Fibroblast of lung (primary cell): ENCODE measurements around the gene WNK2. TPM values are rescaled to one million over a fixed set of nuclear protein-coding genes. Genes with fewer than 3 reads are reported as not detected.

Source experiments
- DNase-seq, 2 donors: peaks; one replicate each; pipeline versions ENCODE4 v3.0.0 to v3.0.0-alpha.2; 2010; ENCODE audit warnings: low read depth in 2 of 2
- H2AFZ ChIP-seq: 2 replicates; pipeline ENCODE4 v1.5.1; 2012; ENCODE audit warnings: low read length, control low read depth, inconsistent platforms
- H3K27ac ChIP-seq: 2 replicates; pipeline ENCODE4 v1.5.1; 2011; ENCODE audit warnings: low read length, control low read depth; ENCODE audit not compliant: insufficient read depth
- H3K27me3 ChIP-seq: 2 replicates; pipeline ENCODE4 v1.5.1; 2011; ENCODE audit warnings: mild to moderate bottlenecking, low read length; ENCODE audit not compliant: control insufficient read depth, insufficient read depth
- H3K36me3 ChIP-seq: 2 replicates; pipeline ENCODE4 v1.5.1; 2011; ENCODE audit warnings: low read length; ENCODE audit not compliant: control insufficient read depth, insufficient read depth
- H3K4me1 ChIP-seq: 2 replicates; pipeline ENCODE4 v1.5.1; 2011; ENCODE audit warnings: low read length; ENCODE audit not compliant: control insufficient read depth, insufficient read depth; ENCODE audit errors: extremely low read depth
- H3K4me2 ChIP-seq: 2 replicates; pipeline ENCODE4 v1.5.1; 2011; ENCODE audit warnings: low read length, control low read depth; ENCODE audit not compliant: insufficient read depth; ENCODE audit errors: extremely low read depth
- H3K4me3 ChIP-seq, 4 experiments: fragments of 200-600 bp in 1 of 4; sonication (generic) in 1 of 4; replicated peaks in 1 of 4; 2 replicates each; pipeline ENCODE4 v1.5.1; 2011 to 2016; ENCODE audit warnings: low read length in 4 of 4, low read depth in 3 of 4, mild to moderate bottlenecking in 3 of 4, control low read depth in 2 of 4, inconsistent platforms in 1 of 4, mixed read lengths in 1 of 4; ENCODE audit not compliant: insufficient read depth in 1 of 4; ENCODE audit errors: control extremely low read depth in 1 of 4
- H3K79me2 ChIP-seq: 2 replicates; pipeline ENCODE4 v1.5.1; 2012; ENCODE audit warnings: mild to moderate bottlenecking, low read length, inconsistent platforms; ENCODE audit not compliant: control insufficient read depth, insufficient read depth
- H3K9ac ChIP-seq: 2 replicates; pipeline ENCODE4 v1.5.1; 2011; ENCODE audit warnings: mild to moderate bottlenecking, low read length, control low read depth; ENCODE audit not compliant: insufficient read depth
- H3K9me3 ChIP-seq: 2 replicates; pipeline ENCODE4 v1.5.1; 2012; ENCODE audit warnings: low read depth, low read length; ENCODE audit not compliant: control insufficient read depth, insufficient read depth
- H4K20me1 ChIP-seq: 2 replicates; pipeline ENCODE4 v1.5.1; 2011; ENCODE audit warnings: low read length; ENCODE audit not compliant: control insufficient read depth, insufficient read depth; ENCODE audit errors: extremely low read depth
- EZH2 ChIP-seq: IDR thresholded peaks from 2 replicates; pipeline ENCODE4 v1.5.1; 2012; ENCODE audit warnings: low read length, control low read depth, mild to moderate bottlenecking; ENCODE audit errors: missing control alignments
- polyA plus RNA-seq, 2 donors: library from polyadenylated mRNA; depleted of rRNA in 1 of 2; stranded (reverse) in 1 of 2; unstranded in 1 of 2; fragments of >200 nt; gene quantifications; 2 replicates each; pipeline ENCODE4 v1.2.1, GENCODE V29; 2011 to 2012; ENCODE audit warnings: missing spikeins in 1 of 2
- total RNA-seq: library from RNA; depleted of rRNA; stranded (reverse); fragments of >200 nt; gene quantifications from 2 replicates; pipeline ENCODE4 v1.2.1, GENCODE V29; 2014
- TF ChIP-seq, protein P1 (sequence below), 2 donors: IDR thresholded peaks in 1 of 2; conservative IDR thresholded peaks in 1 of 2; 1 replicate in 1 of 2; 2 replicates in 1 of 2; pipeline ENCODE4 v1.5.1; 2011 to 2012; ENCODE audit warnings: low read length in 2 of 2, control low read depth in 1 of 2, inconsistent platforms in 1 of 2, low read depth in 1 of 2, mild to moderate bottlenecking in 1 of 2

WNK2 gene
- total and polyA plus RNA-seq, 2 donors (not counting 1 experiment from before 2014, with no cell fraction given) = not detected

DNA sequence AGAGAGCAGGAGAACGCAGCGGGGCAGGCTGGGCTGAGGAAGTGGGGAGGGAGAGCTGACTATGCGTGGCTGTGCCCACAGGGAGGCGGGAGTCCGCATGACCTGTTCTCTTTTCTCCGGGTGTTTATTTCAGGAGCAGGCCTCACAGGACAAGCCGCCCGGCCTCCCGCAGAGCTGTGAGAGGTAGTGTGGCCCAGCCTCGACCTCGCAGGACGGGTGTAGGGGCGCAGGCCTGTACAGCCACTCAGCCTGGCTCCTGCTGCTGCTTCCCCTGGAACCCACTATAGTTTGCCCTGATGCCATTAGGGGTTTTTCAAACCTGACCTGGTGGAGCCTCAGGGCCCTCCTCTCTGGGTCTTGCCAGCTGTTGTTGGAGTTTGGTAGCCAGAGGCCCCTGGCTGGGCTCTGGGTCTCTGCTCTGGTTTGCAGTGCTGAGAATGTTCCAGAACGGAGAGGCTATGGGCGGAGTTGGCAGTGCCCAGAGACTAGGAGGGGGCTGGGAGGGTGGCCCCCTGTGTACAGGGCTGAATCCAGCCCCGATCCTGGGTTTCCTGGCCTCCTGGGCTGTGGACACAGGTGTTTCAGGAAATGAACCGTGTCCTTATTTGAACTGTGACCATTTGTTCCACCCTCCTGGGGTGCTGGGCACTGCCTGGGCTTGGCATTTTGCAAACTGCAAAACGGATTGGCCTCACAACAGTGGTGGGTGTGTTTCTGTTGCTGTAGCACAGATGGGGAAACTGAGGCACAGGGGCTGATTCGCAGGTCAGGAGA, 78.8 kb downstream of the WNK2 start:
- Histone ChIP-seq H3K27ac (no peak overlapping the region), H4K20me1 (no peaks in the 10 kb centered on the region), H3K36me3 (no peaks in the 10 kb centered on the region), H3K4me3 (no peak overlapping the region), H3K27me3 (no peaks in the 10 kb centered on the region), H3K79me2 (no peaks in the 10 kb centered on the region), H2AFZ (no peak overlapping the region), H3K9ac (no peak overlapping the region), H3K9me3 (no peaks in the 10 kb centered on the region), H3K4me2 (no peak overlapping the region), H3K4me1 (no peaks in the 10 kb centered on the region)
- TF ChIP-seq, protein P1, sequence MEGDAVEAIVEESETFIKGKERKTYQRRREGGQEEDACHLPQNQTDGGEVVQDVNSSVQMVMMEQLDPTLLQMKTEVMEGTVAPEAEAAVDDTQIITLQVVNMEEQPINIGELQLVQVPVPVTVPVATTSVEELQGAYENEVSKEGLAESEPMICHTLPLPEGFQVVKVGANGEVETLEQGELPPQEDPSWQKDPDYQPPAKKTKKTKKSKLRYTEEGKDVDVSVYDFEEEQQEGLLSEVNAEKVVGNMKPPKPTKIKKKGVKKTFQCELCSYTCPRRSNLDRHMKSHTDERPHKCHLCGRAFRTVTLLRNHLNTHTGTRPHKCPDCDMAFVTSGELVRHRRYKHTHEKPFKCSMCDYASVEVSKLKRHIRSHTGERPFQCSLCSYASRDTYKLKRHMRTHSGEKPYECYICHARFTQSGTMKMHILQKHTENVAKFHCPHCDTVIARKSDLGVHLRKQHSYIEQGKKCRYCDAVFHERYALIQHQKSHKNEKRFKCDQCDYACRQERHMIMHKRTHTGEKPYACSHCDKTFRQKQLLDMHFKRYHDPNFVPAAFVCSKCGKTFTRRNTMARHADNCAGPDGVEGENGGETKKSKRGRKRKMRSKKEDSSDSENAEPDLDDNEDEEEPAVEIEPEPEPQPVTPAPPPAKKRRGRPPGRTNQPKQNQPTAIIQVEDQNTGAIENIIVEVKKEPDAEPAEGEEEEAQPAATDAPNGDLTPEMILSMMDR (conservative IDR thresholded peaks at IDR 0.05 in 1 of 2, IDR thresholded peaks at IDR 0.05 in 1 of 2; ENCODE audit: low read depth in 1 of 2, low read length in 2 of 2) = no peak
- TF ChIP-seq EZH2 = no peak
- no peak for DNase-seq

DNA sequence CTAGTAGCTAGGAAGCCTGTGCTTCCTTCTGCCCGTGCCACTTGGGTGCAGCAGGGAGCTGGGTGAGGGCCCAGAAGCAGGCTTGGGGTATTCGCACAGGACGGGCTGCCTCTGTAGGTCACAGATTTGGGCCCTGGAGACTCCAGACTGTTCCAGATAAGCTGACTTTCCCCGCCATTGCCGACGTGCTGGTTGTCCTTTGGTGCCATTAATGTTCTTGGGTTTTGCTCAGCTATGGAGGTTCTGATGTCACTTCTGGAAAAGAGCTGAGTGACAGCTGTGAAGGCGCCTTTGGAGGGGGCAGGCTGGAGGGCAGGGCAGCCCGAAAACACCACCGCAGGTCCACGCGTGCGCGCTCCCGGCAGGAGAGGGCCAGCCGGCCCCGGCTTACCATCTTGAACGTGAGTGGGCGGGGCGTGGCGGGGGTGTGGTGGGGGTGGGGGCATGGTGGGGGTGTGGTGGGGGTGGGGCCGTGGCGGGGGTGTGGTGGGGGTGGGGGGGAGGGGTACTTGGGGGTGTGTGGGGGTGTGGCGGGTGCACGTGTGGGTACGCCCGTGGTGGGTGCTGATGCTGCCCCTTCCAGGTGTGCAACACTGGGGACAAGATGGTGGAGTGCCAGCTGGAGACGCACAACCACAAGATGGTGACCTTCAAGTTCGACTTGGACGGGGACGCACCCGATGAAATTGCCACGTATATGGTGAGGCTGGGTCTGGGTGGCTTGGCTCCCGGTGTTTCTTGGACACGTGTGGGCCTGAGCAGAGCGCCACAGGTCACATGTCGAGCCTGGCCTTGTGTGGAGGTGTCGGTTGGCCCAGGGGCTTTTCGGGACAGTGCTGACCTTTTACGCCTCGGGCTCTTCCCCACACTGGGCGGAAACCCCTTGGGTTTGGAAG, 79.6 kb downstream of the WNK2 start:
- Histone ChIP-seq H3K4me3 (no peak overlapping the region), H3K4me1 (no peaks in the 10 kb centered on the region), H3K9ac (no peak overlapping the region), H2AFZ (no peak overlapping the region), H3K36me3 (no peaks in the 10 kb centered on the region), H3K79me2 (no peaks in the 10 kb centered on the region), H3K4me2 (no peak overlapping the region), H3K27me3 (no peaks in the 10 kb centered on the region), H3K9me3 (no peaks in the 10 kb centered on the region), H4K20me1 (no peaks in the 10 kb centered on the region), H3K27ac (no peak overlapping the region)
- no peak for DNase-seq
- TF ChIP-seq EZH2 = no peak
- TF ChIP-seq, protein P1 (conservative IDR thresholded peaks at IDR 0.05 in 1 of 2, IDR thresholded peaks at IDR 0.05 in 1 of 2; ENCODE audit: low read depth in 1 of 2, low read length in 2 of 2) = no peak
